Loucy (cell line): Measurements from ENCODE around the gene FAM240A.

ENCODE experiments used
- CTCF ChIP-seq: fragments of 200-600 bp; sonication (generic); conservative IDR thresholded peaks from 2 replicates; pipeline ENCODE4 v1.5.1; 2014; ENCODE audit warnings: mild to moderate bottlenecking, antibody characterized with exemption, low read length
- EZH2phosphoT487 ChIP-seq: fragments of 200-600 bp; IDR thresholded peaks from 2 replicates; pipeline ENCODE4 v1.6.1; 2018; ENCODE audit warnings: antibody characterized with exemption, mild to moderate bottlenecking, moderate library complexity, borderline replicate concordance

- TF ChIP-seq CTCF = no peak
- TF ChIP-seq EZH2phosphoT487 = no peak
Observed at GRCh38 chr3:46672349-46672695, 60.0 kb downstream of the FAM240A start.
